HG03571 (cell line): ENCODE data around the gene DNAH3.

ENCODE experiments used
- ATAC-seq: cut with Tn5 transposase; IDR thresholded peaks from one replicate; pipeline ENCODE4 v1.9.1; 2021; ENCODE audit not compliant: unreplicated experiment

The DNAH3 gene

DNA sequence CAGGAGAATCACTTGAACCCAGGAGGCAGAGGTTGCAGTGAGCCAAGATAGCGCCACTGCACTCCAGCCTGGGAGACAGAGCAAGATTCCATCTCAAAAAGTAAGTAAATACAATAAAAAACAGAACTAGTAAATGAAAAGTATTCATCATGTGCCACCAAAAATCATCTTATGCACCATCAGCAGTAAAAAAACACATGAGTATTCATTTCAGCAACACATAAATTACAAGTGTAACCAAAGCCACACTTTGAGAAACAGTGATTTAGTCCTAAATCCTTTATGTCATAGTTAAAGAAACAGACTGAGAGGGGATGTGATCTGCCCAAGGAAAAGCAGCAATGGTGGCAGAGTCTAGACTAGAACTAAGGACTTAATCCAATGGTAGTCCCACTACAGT lies 263.4 kb downstream of the DNAH3 start:
- no peak for ATAC-seq

GRCh38 chr16:20886320-20886719 lies 264.3 kb downstream of the DNAH3 start:
- ATAC-seq = no peak

DNA sequence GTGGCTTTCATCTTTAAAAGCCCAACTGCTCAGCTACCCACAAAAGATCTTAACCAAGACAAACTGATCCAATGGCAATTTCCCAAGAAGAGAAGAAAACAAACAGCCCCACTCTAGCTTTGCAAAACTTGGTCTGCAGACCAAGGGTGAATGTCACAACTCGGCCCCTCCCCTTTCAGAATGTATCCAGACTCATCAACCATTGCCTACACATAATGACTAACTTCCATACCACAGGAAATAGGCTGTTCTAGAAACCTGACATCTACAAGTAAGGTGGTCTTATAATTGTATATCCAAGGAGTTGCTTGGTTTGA lies 266.4 kb downstream of the DNAH3 start:
- no peak for ATAC-seq

GRCh38 chr16:20883554-20884239 lies 266.9 kb downstream of the DNAH3 start:
- no peak for ATAC-seq
